HCT116 (cell line): ENCODE data around the gene DENND6A. TPM values are rescaled to one million over a fixed set of nuclear protein-coding genes. Genes with fewer than 3 reads are reported as not detected.

Experiments used
- ATAC-seq: fragments of 200-7000 bp; cut with Tn5 transposase; 2 replicates; pipeline ENCODE4 v1.9.1; 2020; ENCODE audit warnings: mild to moderate bottlenecking, moderate library complexity
- BruUV-seq: library from RNA; stranded (reverse); fragments of 400-500 nt; replicated peaks from 2 replicates; lab custom pipeline; 2021; lab: Mats Ljungman, UMichigan
- CTCF ChIA-PET: fragments of 300-600 bp; sonication (Branson Sonifier 250); formaldehyde crosslinking; loops from one replicate; lab custom pipeline; 2021; ENCODE audit warnings: antibody characterized with exemption; lab: Charles Lee
- POLR2A ChIA-PET: fragments of 300-600, 350-600 bp; sonication (Branson Sonifier 250); formaldehyde crosslinking; loops from one replicate; lab custom pipeline; 2021; ENCODE audit warnings: antibody characterized with exemption; lab: Charles Lee
- RAD21 ChIA-PET, 2 experiments: fragments of 300-600 bp; sonication (Branson Sonifier 250); formaldehyde crosslinking; loops; one replicate each; lab custom pipeline; 2023; ENCODE audit warnings: low total read pairs in 2 of 2; ENCODE audit not compliant: uncharacterized antibody in 2 of 2, unreplicated experiment in 2 of 2, low non-redundant PET in 1 of 2; lab: Charles Lee
- DNase-seq: peaks from one replicate; pipeline ENCODE4 v3.0.0-alpha.2; 2010; ENCODE audit warnings: low read depth, low spot score
- H2AFZ ChIP-seq: fragments of 200-600 bp; shearing (Covaris generic), sonication (generic); 2 replicates; pipeline ENCODE4 v1.6.1; 2017; ENCODE audit warnings: low read depth, mixed run types, mixed read lengths, antibody characterized with exemption, low read length; ENCODE audit not compliant: poor library complexity, severe bottlenecking
- H3K27ac ChIP-seq: 2 replicates; pipeline ENCODE4 v1.5.1; 2012; ENCODE audit warnings: low read depth, low read length
- H3K27me3 ChIP-seq: fragments of 200-600 bp; sonication (generic); 2 replicates; pipeline ENCODE4 v1.6.1; 2016; ENCODE audit warnings: mixed run types, low read length, mixed read lengths; ENCODE audit not compliant: insufficient read depth
- H3K36me3 ChIP-seq, 2 experiments: fragments of 200-500 bp in 1 of 2; fragments of 200-600 bp in 1 of 2; sonication (Bioruptor generic) in 1 of 2; sonication (generic) in 1 of 2; 2 replicates each; pipeline versions ENCODE4 v1.5.1 to v1.6.1; 2014 to 2016; ENCODE audit warnings: low read length in 2 of 2, inconsistent platforms in 1 of 2, mixed read lengths in 1 of 2, mixed run types in 1 of 2; ENCODE audit not compliant: insufficient read depth in 2 of 2, control insufficient read depth in 1 of 2
- H3K4me1 ChIP-seq, 2 experiments: fragments of 200-600 bp in 1 of 2; sonication (generic) in 1 of 2; 2 replicates each; pipeline versions ENCODE4 v1.5.1 to v1.6.1; 2012 to 2017; ENCODE audit warnings: low read length in 2 of 2, inconsistent platforms in 1 of 2, mild to moderate bottlenecking in 1 of 2, mixed read lengths in 1 of 2, mixed run types in 1 of 2, moderate library complexity in 1 of 2; ENCODE audit not compliant: insufficient read depth in 2 of 2, control insufficient read depth in 1 of 2
- H3K4me2 ChIP-seq: fragments of 200-600 bp; sonication (generic); 2 replicates; pipeline ENCODE4 v1.6.1; 2017; ENCODE audit warnings: mixed run types, low read length, mixed read lengths
- H3K4me3 ChIP-seq, 2 experiments: fragments of 200-600 bp in 1 of 2; sonication (generic) in 1 of 2; replicated peaks in 1 of 2; 2 replicates each; pipeline ENCODE4 v1.5.1; 2011 to 2016; ENCODE audit warnings: low read length in 2 of 2, control low read depth in 1 of 2, low read depth in 1 of 2, mild to moderate bottlenecking in 1 of 2, mixed read lengths in 1 of 2, mixed run types in 1 of 2
- H3K79me2 ChIP-seq: fragments of 200-600 bp; sonication (generic); 2 replicates; pipeline ENCODE4 v1.6.1; 2017; ENCODE audit warnings: mild to moderate bottlenecking, mixed run types, low read length, moderate library complexity, mixed read lengths; ENCODE audit not compliant: insufficient read depth
- H3K9ac ChIP-seq: fragments of 200-600 bp; sonication (generic); 2 replicates; pipeline ENCODE4 v1.6.1; 2016; ENCODE audit warnings: low read length, mixed read lengths
- H3K9me2 ChIP-seq: fragments of 200-600 bp; sonication (generic), shearing (Covaris generic); 2 replicates; pipeline ENCODE4 v1.6.1; 2017; ENCODE audit warnings: mixed run types, mild to moderate bottlenecking, moderate library complexity; ENCODE audit not compliant: insufficient read depth
- H3K9me3 ChIP-seq, 2 experiments: fragments of 200-500 bp in 1 of 2; fragments of 200-600 bp in 1 of 2; sonication (Bioruptor generic) in 1 of 2; sonication (generic) in 1 of 2; 2 replicates each; pipeline ENCODE4 v1.6.1; 2014 to 2017; ENCODE audit warnings: low read length in 2 of 2, mixed read lengths in 2 of 2, inconsistent platforms in 1 of 2, low read depth in 1 of 2, mild to moderate bottlenecking in 1 of 2, mixed run types in 1 of 2, moderate library complexity in 1 of 2; ENCODE audit not compliant: control insufficient read depth in 1 of 2, insufficient read depth in 1 of 2
- H4K20me1 ChIP-seq: fragments of 200-600 bp; sonication (generic), shearing (Covaris generic); 2 replicates; pipeline ENCODE4 v1.6.1; 2017; ENCODE audit warnings: mixed run types, mild to moderate bottlenecking, moderate library complexity; ENCODE audit not compliant: insufficient read depth
- CBX3 ChIP-seq: IDR thresholded peaks from 2 replicates; pipeline ENCODE4 v1.6.1; 2012; ENCODE audit warnings: low read depth
- ELF1 ChIP-seq: IDR thresholded peaks from 2 replicates; pipeline ENCODE4 v1.6.1; 2012; ENCODE audit warnings: low read depth, borderline replicate concordance
- EZH2phosphoT487 ChIP-seq: fragments of 200-600 bp; IDR thresholded peaks from 2 replicates; pipeline ENCODE4 v1.6.1; 2018; ENCODE audit warnings: antibody characterized with exemption, borderline replicate concordance
- FOSL1 ChIP-seq: IDR thresholded peaks from 2 replicates; pipeline ENCODE4 v1.6.1; 2012; ENCODE audit warnings: low read depth
- JUND ChIP-seq: IDR thresholded peaks from 2 replicates; pipeline ENCODE4 v1.6.1; 2012
- POLR2A ChIP-seq: IDR thresholded peaks from 2 replicates; pipeline ENCODE4 v1.7.0; 2011; ENCODE audit warnings: borderline replicate concordance; ENCODE audit not compliant: insufficient read depth, insufficient read length; ENCODE audit errors: extremely low read depth
- POLR2AphosphoS5 ChIP-seq: IDR thresholded peaks from 2 replicates; pipeline ENCODE4 v1.6.1; 2011; ENCODE audit warnings: mild to moderate bottlenecking, low read depth, low read length, moderate library complexity
- RAD21 ChIP-seq: IDR thresholded peaks from 2 replicates; pipeline ENCODE4 v1.6.1; 2012; ENCODE audit warnings: low read depth, mild to moderate bottlenecking
- SIN3A ChIP-seq: IDR thresholded peaks from 2 replicates; pipeline ENCODE4 v1.6.1; 2012; ENCODE audit warnings: low read depth
- SP1 ChIP-seq: IDR thresholded peaks from 2 replicates; pipeline ENCODE4 v1.6.1; 2012; ENCODE audit warnings: low read depth
- SRF ChIP-seq: IDR thresholded peaks from 2 replicates; pipeline ENCODE4 v1.6.1; 2012; ENCODE audit warnings: low read depth
- TCF7L2 ChIP-seq: IDR thresholded peaks from 2 replicates; pipeline ENCODE4 v1.7.0; 2011; ENCODE audit warnings: borderline replicate concordance, inconsistent platforms; ENCODE audit not compliant: insufficient read depth, insufficient read length; ENCODE audit errors: extremely low read depth
- ZFX ChIP-seq: fragments of 450-650 bp; IDR thresholded peaks from 2 replicates; pipeline ENCODE4 v1.6.1; 2017
- intact Hi-C: fragments of 100-400 bp; cut with micrococcal nuclease; formaldehyde crosslinking; loops from 2 replicates; pipeline ENCODE4 v1.10.0; 2022
- total RNA-seq: library from RNA; stranded (reverse); gene quantifications from one replicate; pipeline ENCODE4 v1.2.1, GENCODE V29; 2021; ENCODE audit not compliant: unreplicated experiment
- TF ChIP-seq, protein P1 (sequence below), 3 experiments: fragments of 200-600 bp in 1 of 3; sonication (generic) in 1 of 3; IDR thresholded peaks in 2 of 3; conservative IDR thresholded peaks in 1 of 3; 2 replicates each; pipeline ENCODE4 v1.5.1; 2012 to 2017; ENCODE audit warnings: low read depth in 2 of 3, low read length in 2 of 3, antibody characterized with exemption in 1 of 3, borderline replicate concordance in 1 of 3, control low read depth in 1 of 3, mild to moderate bottlenecking in 1 of 3, mixed read lengths in 1 of 3, mixed run types in 1 of 3, moderate library complexity in 1 of 3; ENCODE audit not compliant: insufficient read depth in 1 of 3
- TF ChIP-seq, protein P2 (sequence below): IDR thresholded peaks from 2 replicates; pipeline ENCODE4 v1.6.1; 2012
- TF ChIP-seq, protein P3 (sequence below): IDR thresholded peaks from 2 replicates; pipeline ENCODE4 v1.6.1; 2012; ENCODE audit warnings: low read depth
- TF ChIP-seq, protein P4 (sequence below): IDR thresholded peaks from 2 replicates; pipeline ENCODE4 v1.6.1; 2012

Gene DENND6A
- total RNA-seq, 1 experiment from 2014 or later, result 22.3 TPM

DNA sequence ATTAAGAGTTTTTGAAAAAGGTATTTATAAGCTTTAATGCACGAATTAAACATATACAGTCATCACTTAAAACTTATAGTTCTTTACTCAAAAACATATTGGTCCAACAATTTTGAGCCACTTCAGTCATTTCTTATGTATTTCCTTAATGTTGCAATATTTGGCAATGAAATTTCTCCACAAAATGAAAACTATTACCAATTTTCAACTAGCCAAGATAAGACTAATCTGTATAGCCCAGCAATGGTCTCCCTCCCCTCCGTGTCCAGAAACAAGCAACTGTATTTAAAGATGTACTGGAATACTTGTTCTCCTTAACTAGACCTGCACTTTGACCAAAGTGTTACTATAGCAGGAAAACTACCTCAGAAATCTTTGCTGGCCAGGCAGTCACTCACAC lies 105.0 kb downstream of the DENND6A start:
- Histone ChIP-seq H3K36me3 (peaks cover 3 to 4% of the 10 kb centered on the region in 2 experiments; a peak in 3 of 4 replicates), H4K20me1 (peaks cover 5% of the 10 kb centered on the region), H3K79me2 (peaks cover 99% of the 10 kb centered on the region), H3K27ac (no peak overlapping the region), H3K4me2 (no peak overlapping the region), H3K4me3 (no peak overlapping the region), H3K4me1 (peaks cover 0 to under 1% of the 10 kb centered on the region in 2 experiments; a peak in 1 of 4 replicates), H3K9ac (no peak overlapping the region), H3K9me3 (no peaks in the 10 kb centered on the region), H3K27me3 (no peaks in the 10 kb centered on the region), H3K9me2 (no peaks in the 10 kb centered on the region), H2AFZ (no peak overlapping the region)
- intact Hi-C loops, result loop anchor here (10.0 kb wide), 1 partner anchor 413 kb away; no protein-coding TSS in a partner anchor
- ChIA-PET CTCF (no interaction called here), RAD21 (no interaction called here), POLR2A (no interaction called here)
- DNase-seq (no peak), ATAC-seq (no peak)
- TF ChIP-seq JUND (no peak), POLR2A (no peak), POLR2AphosphoS5 (no peak), TCF7L2 (no peak), FOSL1 (no peak), SRF (no peak), ZFX (no peak), RAD21 (no peak), SP1 (no peak), SIN3A (no peak), ELF1 (no peak), EZH2phosphoT487 (no peak), CBX3 (no peak)
- TF ChIP-seq, protein P1, sequence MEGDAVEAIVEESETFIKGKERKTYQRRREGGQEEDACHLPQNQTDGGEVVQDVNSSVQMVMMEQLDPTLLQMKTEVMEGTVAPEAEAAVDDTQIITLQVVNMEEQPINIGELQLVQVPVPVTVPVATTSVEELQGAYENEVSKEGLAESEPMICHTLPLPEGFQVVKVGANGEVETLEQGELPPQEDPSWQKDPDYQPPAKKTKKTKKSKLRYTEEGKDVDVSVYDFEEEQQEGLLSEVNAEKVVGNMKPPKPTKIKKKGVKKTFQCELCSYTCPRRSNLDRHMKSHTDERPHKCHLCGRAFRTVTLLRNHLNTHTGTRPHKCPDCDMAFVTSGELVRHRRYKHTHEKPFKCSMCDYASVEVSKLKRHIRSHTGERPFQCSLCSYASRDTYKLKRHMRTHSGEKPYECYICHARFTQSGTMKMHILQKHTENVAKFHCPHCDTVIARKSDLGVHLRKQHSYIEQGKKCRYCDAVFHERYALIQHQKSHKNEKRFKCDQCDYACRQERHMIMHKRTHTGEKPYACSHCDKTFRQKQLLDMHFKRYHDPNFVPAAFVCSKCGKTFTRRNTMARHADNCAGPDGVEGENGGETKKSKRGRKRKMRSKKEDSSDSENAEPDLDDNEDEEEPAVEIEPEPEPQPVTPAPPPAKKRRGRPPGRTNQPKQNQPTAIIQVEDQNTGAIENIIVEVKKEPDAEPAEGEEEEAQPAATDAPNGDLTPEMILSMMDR (IDR thresholded peaks at IDR 0.05 in 2 of 3, conservative IDR thresholded peaks at IDR 0.05 in 1 of 3; ENCODE audit: borderline replicate concordance in 1 of 3, insufficient read depth in 1 of 3, low read depth in 2 of 3, low read length in 2 of 3), result no peak
- TF ChIP-seq, protein P2, sequence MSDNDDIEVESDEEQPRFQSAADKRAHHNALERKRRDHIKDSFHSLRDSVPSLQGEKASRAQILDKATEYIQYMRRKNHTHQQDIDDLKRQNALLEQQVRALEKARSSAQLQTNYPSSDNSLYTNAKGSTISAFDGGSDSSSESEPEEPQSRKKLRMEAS, result no peak
- TF ChIP-seq, protein P3, sequence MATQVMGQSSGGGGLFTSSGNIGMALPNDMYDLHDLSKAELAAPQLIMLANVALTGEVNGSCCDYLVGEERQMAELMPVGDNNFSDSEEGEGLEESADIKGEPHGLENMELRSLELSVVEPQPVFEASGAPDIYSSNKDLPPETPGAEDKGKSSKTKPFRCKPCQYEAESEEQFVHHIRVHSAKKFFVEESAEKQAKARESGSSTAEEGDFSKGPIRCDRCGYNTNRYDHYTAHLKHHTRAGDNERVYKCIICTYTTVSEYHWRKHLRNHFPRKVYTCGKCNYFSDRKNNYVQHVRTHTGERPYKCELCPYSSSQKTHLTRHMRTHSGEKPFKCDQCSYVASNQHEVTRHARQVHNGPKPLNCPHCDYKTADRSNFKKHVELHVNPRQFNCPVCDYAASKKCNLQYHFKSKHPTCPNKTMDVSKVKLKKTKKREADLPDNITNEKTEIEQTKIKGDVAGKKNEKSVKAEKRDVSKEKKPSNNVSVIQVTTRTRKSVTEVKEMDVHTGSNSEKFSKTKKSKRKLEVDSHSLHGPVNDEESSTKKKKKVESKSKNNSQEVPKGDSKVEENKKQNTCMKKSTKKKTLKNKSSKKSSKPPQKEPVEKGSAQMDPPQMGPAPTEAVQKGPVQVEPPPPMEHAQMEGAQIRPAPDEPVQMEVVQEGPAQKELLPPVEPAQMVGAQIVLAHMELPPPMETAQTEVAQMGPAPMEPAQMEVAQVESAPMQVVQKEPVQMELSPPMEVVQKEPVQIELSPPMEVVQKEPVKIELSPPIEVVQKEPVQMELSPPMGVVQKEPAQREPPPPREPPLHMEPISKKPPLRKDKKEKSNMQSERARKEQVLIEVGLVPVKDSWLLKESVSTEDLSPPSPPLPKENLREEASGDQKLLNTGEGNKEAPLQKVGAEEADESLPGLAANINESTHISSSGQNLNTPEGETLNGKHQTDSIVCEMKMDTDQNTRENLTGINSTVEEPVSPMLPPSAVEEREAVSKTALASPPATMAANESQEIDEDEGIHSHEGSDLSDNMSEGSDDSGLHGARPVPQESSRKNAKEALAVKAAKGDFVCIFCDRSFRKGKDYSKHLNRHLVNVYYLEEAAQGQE, result no peak
- TF ChIP-seq, protein P4, sequence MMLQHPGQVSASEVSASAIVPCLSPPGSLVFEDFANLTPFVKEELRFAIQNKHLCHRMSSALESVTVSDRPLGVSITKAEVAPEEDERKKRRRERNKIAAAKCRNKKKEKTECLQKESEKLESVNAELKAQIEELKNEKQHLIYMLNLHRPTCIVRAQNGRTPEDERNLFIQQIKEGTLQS, result no peak
- BruUV-seq, result no TSS peak
